A673 (cell line): ENCODE data around the gene RASSF3.

Source experiments
- EZH2 ChIP-seq: fragments of 200-600 bp; sonication (generic); IDR thresholded peaks from 2 replicates; pipeline ENCODE4 v1.6.1; 2017; ENCODE audit warnings: borderline replicate concordance, low read depth, mild to moderate bottlenecking, mixed read lengths, antibody characterized with exemption, low read length; ENCODE audit not compliant: poor library complexity, severe bottlenecking
- TF ChIP-seq, protein P1 (sequence below): fragments of 300-800, 200-600 bp; sonication (generic); conservative IDR thresholded peaks from 2 replicates; pipeline ENCODE4 v1.5.1; 2017; ENCODE audit warnings: low read depth, mild to moderate bottlenecking, antibody characterized with exemption, low read length, moderate library complexity, mixed read lengths

DNA sequence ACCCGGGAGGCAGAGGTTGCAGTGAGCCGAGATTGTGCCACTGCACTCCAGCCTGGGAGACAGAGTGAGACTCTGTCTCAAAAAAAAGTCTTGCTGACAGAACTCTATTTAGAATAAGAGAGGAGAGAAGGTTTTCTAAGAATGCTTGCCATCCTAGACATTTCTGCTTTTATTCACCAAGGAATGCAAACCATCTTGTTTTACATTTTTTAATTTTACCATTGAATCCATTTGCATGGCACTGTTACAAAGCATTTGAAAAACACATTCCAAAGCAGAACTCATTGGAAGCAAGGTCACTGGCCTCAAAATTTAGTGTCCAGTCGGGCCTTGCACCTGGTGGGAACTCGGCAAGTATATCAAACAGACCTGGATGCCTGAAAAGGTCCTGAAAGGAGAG, 44.2 kb upstream of the RASSF3 start:
- TF ChIP-seq, protein P1, sequence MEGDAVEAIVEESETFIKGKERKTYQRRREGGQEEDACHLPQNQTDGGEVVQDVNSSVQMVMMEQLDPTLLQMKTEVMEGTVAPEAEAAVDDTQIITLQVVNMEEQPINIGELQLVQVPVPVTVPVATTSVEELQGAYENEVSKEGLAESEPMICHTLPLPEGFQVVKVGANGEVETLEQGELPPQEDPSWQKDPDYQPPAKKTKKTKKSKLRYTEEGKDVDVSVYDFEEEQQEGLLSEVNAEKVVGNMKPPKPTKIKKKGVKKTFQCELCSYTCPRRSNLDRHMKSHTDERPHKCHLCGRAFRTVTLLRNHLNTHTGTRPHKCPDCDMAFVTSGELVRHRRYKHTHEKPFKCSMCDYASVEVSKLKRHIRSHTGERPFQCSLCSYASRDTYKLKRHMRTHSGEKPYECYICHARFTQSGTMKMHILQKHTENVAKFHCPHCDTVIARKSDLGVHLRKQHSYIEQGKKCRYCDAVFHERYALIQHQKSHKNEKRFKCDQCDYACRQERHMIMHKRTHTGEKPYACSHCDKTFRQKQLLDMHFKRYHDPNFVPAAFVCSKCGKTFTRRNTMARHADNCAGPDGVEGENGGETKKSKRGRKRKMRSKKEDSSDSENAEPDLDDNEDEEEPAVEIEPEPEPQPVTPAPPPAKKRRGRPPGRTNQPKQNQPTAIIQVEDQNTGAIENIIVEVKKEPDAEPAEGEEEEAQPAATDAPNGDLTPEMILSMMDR, result no peak
- TF ChIP-seq EZH2, result no peak
